ENCODE data around the gene EPB41L3. TPM values are rescaled to one million over a fixed set of nuclear protein-coding genes. Genes with fewer than 3 reads are reported as not detected.
A peak's percentile ranks its signal among the peaks of the same experiment; 100 is the strongest.

Gene EPB41L3
- total RNA-seq, 1 donor from 2014 or later = 57.5 TPM

GRCh38 chr18:5457462-5457957 is 86.3 kb downstream of the EPB41L3 start:
- DNase-seq (ENCODE audit: low spot score in 2 of 2) = no peak
- no peak for FAIRE-seq

- peak; percentile 33 for FAIRE-seq
- DNase-seq (ENCODE audit: low spot score in 2 of 2) = no peak
These were observed 87.0 kb downstream of the EPB41L3 start for GRCh38 chr18:5456577-5457461.

- no peak for DNase-seq (ENCODE audit: low spot score in 2 of 2)
- no peak for FAIRE-seq
These were observed 88.1 kb downstream of the EPB41L3 start for GRCh38 chr18:5455674-5456073.

- no peak for DNase-seq (ENCODE audit: low spot score in 2 of 2)
- no peak for FAIRE-seq
These were observed 90.8 kb downstream of the EPB41L3 start for GRCh38 chr18:5452943-5453443.

GRCh38 chr18:5451871-5452270 is 91.9 kb downstream of the EPB41L3 start:
- DNase-seq (ENCODE audit: low spot score in 2 of 2) (no peak), FAIRE-seq (no peak)

- FAIRE-seq (no peak), DNase-seq (ENCODE audit: low spot score in 2 of 2) (no peak)
These were observed 92.6 kb downstream of the EPB41L3 start for GRCh38 chr18:5451150-5451549.

GRCh38 chr18:5449858-5450509 is 93.8 kb downstream of the EPB41L3 start:
- no peak for DNase-seq (ENCODE audit: low spot score in 2 of 2)
- no peak for FAIRE-seq

GRCh38 chr18:5447442-5447841 is 96.4 kb downstream of the EPB41L3 start:
- DNase-seq (ENCODE audit: low spot score in 2 of 2) (no peak), FAIRE-seq (no peak)

GRCh38 chr18:5444847-5445246 is 99.0 kb downstream of the EPB41L3 start:
- FAIRE-seq (no peak), DNase-seq (ENCODE audit: low spot score in 2 of 2) (no peak)

GRCh38 chr18:5444269-5444668 is 99.5 kb downstream of the EPB41L3 start:
- DNase-seq (ENCODE audit: low spot score in 2 of 2) (no peak), FAIRE-seq (no peak)

- FAIRE-seq = no peak
- no peak for DNase-seq (ENCODE audit: low spot score in 2 of 2)
These were observed 103.7 kb downstream of the EPB41L3 start for GRCh38 chr18:5439986-5440696.

- DNase-seq (ENCODE audit: low spot score in 2 of 2) (no peak), FAIRE-seq (no peak)
These were observed 109.4 kb downstream of the EPB41L3 start for GRCh38 chr18:5434425-5434824.

- DNase-seq (ENCODE audit: low spot score in 2 of 2) = no peak
- FAIRE-seq = no peak
These were observed 111.8 kb downstream of the EPB41L3 start for GRCh38 chr18:5431836-5432575.

GRCh38 chr18:5430131-5430530 is 113.7 kb downstream of the EPB41L3 start:
- FAIRE-seq (no peak), DNase-seq (ENCODE audit: low spot score in 2 of 2) (no peak)

GRCh38 chr18:5429681-5430080 is 114.1 kb downstream of the EPB41L3 start:
- no peak for DNase-seq (ENCODE audit: low spot score in 2 of 2)

GRCh38 chr18:5425721-5426120 is 118.1 kb downstream of the EPB41L3 start:
- FAIRE-seq = no peak
- no peak for DNase-seq (ENCODE audit: low spot score in 2 of 2)

More at GRCh38 chr18:5429681-5430080, 114.1 kb downstream of the EPB41L3 start:
- no peak for FAIRE-seq

- FAIRE-seq (no peak), DNase-seq (ENCODE audit: low spot score in 2 of 2) (no peak)
These were observed 118.7 kb downstream of the EPB41L3 start for GRCh38 chr18:5424903-5425664.

- FAIRE-seq (no peak), DNase-seq (ENCODE audit: low spot score in 2 of 2) (no peak)
These were observed 121.2 kb downstream of the EPB41L3 start for GRCh38 chr18:5422626-5423025.

GRCh38 chr18:5421981-5422380 is 121.8 kb downstream of the EPB41L3 start:
- FAIRE-seq (no peak), DNase-seq (ENCODE audit: low spot score in 2 of 2) (no peak)
